Heart left ventricle (tissue), 16 donors: ENCODE data around the gene JPH3. TPM values are rescaled to one million over a fixed set of nuclear protein-coding genes. Genes with fewer than 3 reads are reported as not detected.
"Not testable (repeated sequence)": the region's sequence is repeated elsewhere in the genome, so short reads cannot be mapped to it uniquely, and the experiment has no call there.

Experiments used
- ATAC-seq, 4 donors: fragments of 200-7000 bp; cut with Tn5 transposase; one replicate each; pipeline ENCODE4 v1.9.1; 2020 to 2022; ENCODE audit warnings: moderate library complexity in 4 of 4, mild to moderate bottlenecking in 3 of 4, moderate number of reproducible peaks in 1 of 4
- DNase-seq, 5 donors: peaks; one replicate each; pipeline ENCODE4 v3.0.0-alpha.2; 2020
- H3K27ac ChIP-seq, 12 donors: fragments of 200-600 bp; sonication (generic) in 4 of 12; one replicate each; pipeline versions ENCODE4 v1.5.0 to v1.8.0; 2016 to 2022; ENCODE audit warnings: mild to moderate bottlenecking in 2 of 12
- H3K27me3 ChIP-seq, 9 donors: fragments of 200-600 bp; sonication (generic) in 2 of 9; one replicate each; pipeline versions ENCODE4 v1.5.1 to v1.8.0; 2016 to 2022; ENCODE audit warnings: mild to moderate bottlenecking in 3 of 9
- H3K36me3 ChIP-seq, 9 donors: fragments of 200-600 bp; sonication (generic) in 2 of 9; one replicate each; pipeline versions ENCODE4 v1.5.0 to v1.8.0; 2018 to 2022; ENCODE audit warnings: mild to moderate bottlenecking in 2 of 9
- H3K4me1 ChIP-seq, 12 donors: fragments of 200-600 bp; sonication (generic) in 4 of 12; one replicate each; pipeline versions ENCODE4 v1.5.0 to v1.8.0; 2016 to 2022; ENCODE audit warnings: mild to moderate bottlenecking in 3 of 12
- H3K4me3 ChIP-seq, 12 donors: fragments of 200-600 bp; sonication (generic) in 4 of 12; one replicate each; pipeline versions ENCODE4 v1.5.0 to v1.8.0; 2017 to 2022; ENCODE audit warnings: mild to moderate bottlenecking in 9 of 12, moderate library complexity in 4 of 12
- H3K9me3 ChIP-seq, 12 donors: fragments of 200-600 bp; sonication (generic) in 4 of 12; one replicate each; pipeline versions ENCODE4 v1.5.0 to v1.8.0; 2016 to 2022; ENCODE audit warnings: mild to moderate bottlenecking in 1 of 12
- CTCF ChIP-seq, 12 donors: fragments of 200-600 bp; sonication (generic) in 4 of 12; IDR thresholded peaks; one replicate each; pipeline versions ENCODE4 v1.5.0 to v1.8.0; 2018 to 2022; ENCODE audit warnings: antibody characterized with exemption in 12 of 12, mild to moderate bottlenecking in 5 of 12
- POLR2A ChIP-seq, 2 donors: fragments of 450-650 bp; IDR thresholded peaks; one replicate each; pipeline ENCODE4 v1.6.1; 2017; ENCODE audit warnings: antibody characterized with exemption in 2 of 2, mild to moderate bottlenecking in 2 of 2, moderate library complexity in 2 of 2
- WGBS, 4 donors: extraction: QIAGEN DNeasy Blood & Tissue Kit in 2 of 4; methylation state at CpG; one replicate each; pipeline versions ENCODE4 v1.1.5 to v1.1.7; 2013 to 2018; 5-methylcytosine and 5-hydroxymethylcytosine counted together
- intact Hi-C, 10 donors: fragments of 100-400 bp; cut with DNase I; formaldehyde crosslinking; loops; one replicate each; pipeline versions ENCODE4 v1.11.1 to v1.14.2; 2022
- polyA plus RNA-seq, 2 donors: library from polyadenylated mRNA; stranded (reverse); fragments of 200-250 nt; gene quantifications; one replicate each; pipeline ENCODE4 v1.2.3, GENCODE V29; 2013
- total RNA-seq, 9 donors: library from RNA; depleted of rRNA in 2 of 9; stranded (reverse); fragments of >200 nt in 2 of 9; fragmentation: NEBNext Ultra II Directional in 3 of 9; extraction: Animal tissue kit (Norgen Biotek cat#: 25700) in 3 of 9; gene quantifications; one replicate each; pipeline versions ENCODE4 v1.1.0 to v1.2.4, GENCODE V29; 2016 to 2023
- donor health status: ischemic (EF 13 %, LVEDD 7.1; RV severe dilation, severe dysfunction).
- donor health status: healthy with polysubstance abuse.
- donor health status: DM: no; HTN: yes; CAD: no.
- donor health status: DM: no; HTN: no; CAD: no.
- donor health status: ischemic (EF 25% LVEDD 6.9; RV normal size, moderate dysfunction).
- donor health status: ischemic (EF 25% LVEDD 5.7; RV mildly dilated, moderate dysfunction).
- donor health status: healthy.
- donor health status: DM: yes; HTN: yes; CAD: no.
- donor health status: ischemic (EF 35%, LVEDD 5.7; RV mildly dilated, moderate dysfunction).
- donor health status: nonischemic (EF 11% LVEDD 7.7; RV severe dilation, severe dysfunction).
- donor health status: DM: yes; HTN: yes; CAD: no.
- donor health status: PGD.
- donor health status: ischemic (EF 29% LVEDD 5.4; RV normal size, mild dysfunction).
- donor health status: nonischemic (EF 23%, LVEDD 6.1; RV moderate dilation, normal function).

The JPH3 gene
- total and polyA plus RNA-seq, 11 donors, result 0.03 to 0.58 (median 0.21) TPM; not detected in 7

- DNase-seq (no peak), ATAC-seq (no peak)
- H3K9me3 ChIP-seq, result no peaks in the 10 kb centered on the region
- 82 to 87% (median 85%) methylated on average over 5 of the region's 5 CpGs for WGBS, 4 donors
- no peak overlapping the region for H3K4me3 ChIP-seq
- no peaks in the 10 kb centered on the region for H3K4me1 ChIP-seq
- TF ChIP-seq POLR2A (IDR thresholded peaks at IDR 0.05) (no peak), CTCF (IDR thresholded peaks at IDR 0.05) (no peak)
- intact Hi-C loops, result no loop called here
- no peaks in the 10 kb centered on the region for H3K36me3 ChIP-seq
- peaks cover 0 to 12% (median 0%) of the 10 kb centered on the region in 9 donors for H3K27me3 ChIP-seq
- no peak overlapping the region for H3K27ac ChIP-seq
These were observed 75.5 kb downstream of the JPH3 start for GRCh38 chr16:87677830-87678229.

DNA sequence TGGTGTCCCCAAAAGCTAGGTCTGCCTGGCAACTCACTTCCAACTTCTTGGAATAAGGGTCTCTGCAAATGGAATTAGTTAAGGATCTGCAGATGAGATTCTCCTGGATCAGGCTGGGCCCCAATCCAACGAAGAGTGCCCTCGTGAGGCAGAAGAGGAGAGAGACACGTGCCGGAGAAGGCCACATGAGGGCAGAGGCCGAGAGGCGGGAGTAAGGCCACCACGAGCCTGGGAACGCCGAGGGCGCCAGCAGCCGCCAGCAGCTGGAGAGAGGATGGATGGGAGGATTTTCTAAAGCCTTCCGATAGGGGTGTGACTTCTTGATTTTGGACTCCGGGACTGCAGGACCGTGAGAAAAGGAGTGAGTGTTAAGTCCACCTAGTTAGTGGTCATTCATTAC, 76.3 kb downstream of the JPH3 start:
- Histone ChIP-seq H3K4me1 (no peaks in the 10 kb centered on the region), H3K4me3 (no peak overlapping the region), H3K27ac (no peak overlapping the region), H3K9me3 (no peaks in the 10 kb centered on the region), H3K27me3 (peaks cover 0 to 20% (median 0%) of the 10 kb centered on the region in 9 donors), H3K36me3 (no peaks in the 10 kb centered on the region)
- ATAC-seq (no peak), DNase-seq (no peak)
- WGBS, 4 donors, result 25 to 56% (median 43%) methylated on average over 14 of the region's 14 CpGs
- TF ChIP-seq CTCF (IDR thresholded peaks at IDR 0.05) (no peak), POLR2A (IDR thresholded peaks at IDR 0.05) (no peak)
- intact Hi-C loops, result no loop called here

- H3K36me3 ChIP-seq, result no peaks in the 10 kb centered on the region
- TF ChIP-seq POLR2A (IDR thresholded peaks at IDR 0.05), result no peak
- no peak for TF ChIP-seq CTCF (IDR thresholded peaks at IDR 0.05)
- ATAC-seq (peak in 1 of 4 donors; percentile 10), DNase-seq (no peak)
- H3K4me3 ChIP-seq, result no peak overlapping the region
- WGBS, 4 donors, result 82 to 87% (median 85%) methylated on average over 13 to 18 of the region's 18 CpGs
- intact Hi-C loops, result no loop called here
- peaks cover 0 to 29% (median 0%) of the 10 kb centered on the region in 9 donors for H3K27me3 ChIP-seq
- H3K4me1 ChIP-seq, result no peaks in the 10 kb centered on the region
- no peak overlapping the region for H3K27ac ChIP-seq
- H3K9me3 ChIP-seq, result no peaks in the 10 kb centered on the region
These were observed 77.4 kb downstream of the JPH3 start for GRCh38 chr16:87679593-87680271.

DNA sequence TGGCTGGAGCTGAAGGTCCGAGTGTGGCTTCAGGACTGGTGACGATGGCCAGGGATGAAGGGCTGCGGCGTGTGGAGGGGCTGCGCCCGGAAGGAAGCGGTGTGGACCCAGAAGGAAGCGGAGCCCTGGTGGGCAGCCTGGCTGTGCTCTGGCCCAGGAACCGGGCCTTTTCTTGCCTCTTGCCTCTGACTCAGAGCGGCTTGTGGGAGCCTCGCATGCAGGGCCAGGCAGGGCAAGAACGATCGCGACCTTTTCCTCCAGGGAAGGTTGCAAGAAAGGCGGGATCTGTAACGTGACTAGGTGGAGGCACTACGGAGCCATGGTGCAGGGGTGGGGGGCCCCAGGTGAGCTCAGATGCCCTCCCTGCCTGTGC, 78.0 kb downstream of the JPH3 start:
- Histone ChIP-seq H3K9me3 (no peaks in the 10 kb centered on the region), H3K4me3 (no peak overlapping the region), H3K36me3 (no peaks in the 10 kb centered on the region), H3K27me3 (peaks cover 0 to 34% (median 1%) of the 10 kb centered on the region in 9 donors), H3K4me1 (no peaks in the 10 kb centered on the region), H3K27ac (no peak overlapping the region)
- no peak for ATAC-seq
- no peak for TF ChIP-seq POLR2A (IDR thresholded peaks at IDR 0.05)
- no peak for TF ChIP-seq CTCF (IDR thresholded peaks at IDR 0.05)
- WGBS, 4 donors, result 78 to 89% (median 85%) methylated on average over 16 to 17 of the region's 17 CpGs
- no peak for DNase-seq
- intact Hi-C loops, result no loop called here

GRCh38 chr16:87681051-87681602, 78.8 kb downstream of the JPH3 start:
- H3K9me3 ChIP-seq, ATAC-seq, H3K27ac ChIP-seq, H3K4me1 ChIP-seq, intact Hi-C loops, DNase-seq, H3K4me3 ChIP-seq, H3K36me3 ChIP-seq: not testable (repeated sequence)
- peaks cover 0 to 37% (median 3%) of the 10 kb centered on the region in 9 donors for H3K27me3 ChIP-seq
- WGBS, 4 donors, result 92 to 94% (median 93%) methylated on average over 60 of the region's 60 CpGs
